Measurements from ENCODE around the gene PPP1R13L. TPM values are rescaled to one million over a fixed set of nuclear protein-coding genes. Genes with fewer than 3 reads are reported as not detected.

Gene PPP1R13L
- total RNA-seq, 4 donors from 2014 or later = 28.5 to 298 (median 44.4) TPM

DNA sequence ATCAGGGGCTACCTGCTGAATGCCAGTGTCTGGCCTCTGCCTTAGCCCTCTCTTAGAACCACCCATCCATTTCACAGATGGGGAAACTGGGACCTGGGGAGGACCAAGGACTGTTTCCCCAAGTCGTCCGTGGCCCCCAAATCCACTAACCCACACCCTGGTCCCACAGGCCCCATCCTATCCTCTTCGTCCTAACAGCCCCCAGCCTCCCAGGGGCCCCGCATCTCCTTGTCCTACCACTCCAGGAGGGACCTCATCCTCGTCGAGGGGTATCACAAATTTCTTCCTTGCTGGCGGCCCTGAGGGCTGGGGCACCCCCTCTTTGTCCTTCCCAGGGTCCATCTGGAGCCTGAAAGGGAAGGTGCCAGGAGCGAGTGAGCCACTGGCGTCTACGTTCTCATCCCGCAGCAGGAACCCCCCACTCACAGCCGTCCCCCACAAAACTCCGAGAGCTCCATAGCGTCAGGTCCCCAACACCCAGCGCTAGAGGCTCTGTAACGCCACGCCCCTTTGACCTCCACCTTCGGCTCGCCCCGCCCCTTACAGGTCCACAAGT lies 18.2 kb upstream of the PPP1R13L start:
- Histone ChIP-seq H3K4me3 (peak overlapping the region; percentile 12 to 65 (median 44)), H3K36me3 (no peaks in the 10 kb centered on the region), H3K4me1 (peaks cover 8 to 40% (median 22%) of the 10 kb centered on the region in 4 donors), H3K27ac (peak overlapping the region; percentile 89 to 93 (median 91)), H3K9me3 (no peaks in the 10 kb centered on the region), H3K27me3 (peaks cover 6% of the 10 kb centered on the region)
- 15 to 50% methylated on average over 2 to 20 of the region's 20 CpGs for WGBS, 2 donors (ENCODE audit: low coverage in 1 of 2)
- in situ Hi-C loops (cut with MboI; ENCODE audit: low pct_ligation_motif_present in 1 of 4, low pct_unique_long_range_greater_than_20kb in 1 of 4, low sequenced_read_pairs in 3 of 4) = no loop called here
- intact Hi-C loops (cut with DNase I; ENCODE audit: low total_unique reads) = no loop called here
- TF ChIP-seq, protein P1, sequence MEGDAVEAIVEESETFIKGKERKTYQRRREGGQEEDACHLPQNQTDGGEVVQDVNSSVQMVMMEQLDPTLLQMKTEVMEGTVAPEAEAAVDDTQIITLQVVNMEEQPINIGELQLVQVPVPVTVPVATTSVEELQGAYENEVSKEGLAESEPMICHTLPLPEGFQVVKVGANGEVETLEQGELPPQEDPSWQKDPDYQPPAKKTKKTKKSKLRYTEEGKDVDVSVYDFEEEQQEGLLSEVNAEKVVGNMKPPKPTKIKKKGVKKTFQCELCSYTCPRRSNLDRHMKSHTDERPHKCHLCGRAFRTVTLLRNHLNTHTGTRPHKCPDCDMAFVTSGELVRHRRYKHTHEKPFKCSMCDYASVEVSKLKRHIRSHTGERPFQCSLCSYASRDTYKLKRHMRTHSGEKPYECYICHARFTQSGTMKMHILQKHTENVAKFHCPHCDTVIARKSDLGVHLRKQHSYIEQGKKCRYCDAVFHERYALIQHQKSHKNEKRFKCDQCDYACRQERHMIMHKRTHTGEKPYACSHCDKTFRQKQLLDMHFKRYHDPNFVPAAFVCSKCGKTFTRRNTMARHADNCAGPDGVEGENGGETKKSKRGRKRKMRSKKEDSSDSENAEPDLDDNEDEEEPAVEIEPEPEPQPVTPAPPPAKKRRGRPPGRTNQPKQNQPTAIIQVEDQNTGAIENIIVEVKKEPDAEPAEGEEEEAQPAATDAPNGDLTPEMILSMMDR (IDR thresholded peaks at IDR 0.05) = no peak
- TF ChIP-seq POLR2AphosphoS5 (IDR thresholded peaks at IDR 0.05) (no peak), EP300 (IDR thresholded peaks at IDR 0.05; ENCODE audit: low read depth) (no peak), POLR2A (IDR thresholded peaks at IDR 0.05) (no peak)
- DNase-seq = peak; percentile 99

DNA sequence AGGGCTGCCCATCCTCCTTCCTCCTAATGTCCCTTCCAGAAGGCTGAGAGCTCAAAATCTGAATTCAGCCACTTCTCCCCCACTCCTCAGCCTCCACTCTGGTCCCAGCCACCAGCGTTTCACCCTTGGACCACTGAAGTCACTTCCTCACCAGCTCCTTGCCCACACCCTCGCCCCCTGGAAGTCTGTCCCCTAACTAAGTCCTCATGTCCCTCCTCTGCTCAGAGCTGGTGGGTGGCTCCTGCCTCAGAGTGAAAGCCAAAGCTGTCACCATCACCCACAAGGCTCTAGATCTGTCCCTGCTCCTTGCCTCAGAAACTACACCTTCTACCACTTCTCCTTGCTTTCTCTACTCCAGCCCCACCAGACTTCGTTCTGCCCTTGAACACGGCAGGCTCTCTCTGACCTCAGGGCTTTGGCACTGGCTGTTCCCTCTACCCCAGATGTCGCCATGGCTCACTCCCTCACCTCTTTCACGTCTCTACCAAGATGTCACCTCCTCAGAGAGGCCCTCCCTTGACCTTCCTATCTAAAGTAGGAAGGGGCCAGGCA lies 17.2 kb upstream of the PPP1R13L start:
- Histone ChIP-seq H3K36me3 (no peaks in the 10 kb centered on the region), H3K9me3 (no peaks in the 10 kb centered on the region), H3K4me1 (peaks cover 8 to 35% (median 17%) of the 10 kb centered on the region in 4 donors), H3K27ac (no peak overlapping the region), H3K27me3 (no peaks in the 10 kb centered on the region), H3K4me3 (no peak overlapping the region)
- 76 to 83% methylated on average over 4 to 6 of the region's 6 CpGs for WGBS, 2 donors (ENCODE audit: low coverage in 1 of 2)
- in situ Hi-C loops (cut with MboI; ENCODE audit: low pct_ligation_motif_present in 1 of 4, low pct_unique_long_range_greater_than_20kb in 1 of 4, low sequenced_read_pairs in 3 of 4) (no loop called here), intact Hi-C loops (cut with DNase I; ENCODE audit: low total_unique reads) (no loop called here)
- TF ChIP-seq POLR2A (IDR thresholded peaks at IDR 0.05) (no peak), EP300 (IDR thresholded peaks at IDR 0.05; ENCODE audit: low read depth) (no peak), POLR2AphosphoS5 (IDR thresholded peaks at IDR 0.05) (no peak)
- TF ChIP-seq, protein P1 (IDR thresholded peaks at IDR 0.05) = no peak
- no peak for DNase-seq

DNA sequence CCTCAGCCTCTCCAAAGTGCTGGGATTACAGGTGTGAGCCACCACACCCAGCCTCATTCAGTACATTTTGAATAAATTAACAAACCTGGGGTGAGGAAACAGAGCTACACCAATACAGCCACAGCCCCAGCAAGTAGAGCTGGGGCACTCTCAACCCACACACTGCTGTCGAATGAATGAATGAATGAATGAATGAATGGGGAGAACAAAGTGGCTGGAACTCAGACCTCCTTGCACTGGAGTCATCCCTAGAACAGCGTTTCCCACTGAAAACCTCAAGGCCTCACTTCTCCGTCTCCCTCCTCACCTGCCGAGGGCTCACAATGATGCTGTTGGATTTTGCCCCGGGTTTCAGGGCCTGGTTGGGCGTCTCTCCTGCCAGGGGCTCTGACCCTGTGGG lies 16.0 kb upstream of the PPP1R13L start:
- Histone ChIP-seq H3K36me3 (no peaks in the 10 kb centered on the region), H3K27me3 (no peaks in the 10 kb centered on the region), H3K4me1 (peaks cover 8 to 35% (median 19%) of the 10 kb centered on the region in 4 donors), H3K4me3 (no peak overlapping the region), H3K9me3 (no peaks in the 10 kb centered on the region), H3K27ac (no peak overlapping the region)
- intact Hi-C loops (cut with DNase I; ENCODE audit: low total_unique reads) = no loop called here
- in situ Hi-C loops (cut with MboI; ENCODE audit: low pct_ligation_motif_present in 1 of 4, low pct_unique_long_range_greater_than_20kb in 1 of 4, low sequenced_read_pairs in 3 of 4) = no loop called here
- TF ChIP-seq EP300 (IDR thresholded peaks at IDR 0.05; ENCODE audit: low read depth) = no peak
- TF ChIP-seq, protein P1 (IDR thresholded peaks at IDR 0.05) = no peak
- no peak for TF ChIP-seq POLR2A (IDR thresholded peaks at IDR 0.05)
- TF ChIP-seq POLR2AphosphoS5 (IDR thresholded peaks at IDR 0.05) = no peak
- no peak for DNase-seq
- WGBS, 2 donors (ENCODE audit: low coverage in 1 of 2) = 85% methylated on average over 6 of the region's 6 CpGs; no CpG with 5 or more reads in 1 of the 2 donors

GRCh38 chr19:45420356-45420755 lies 15.5 kb upstream of the PPP1R13L start:
- no peak overlapping the region for H3K4me3 ChIP-seq
- H3K9me3 ChIP-seq = no peaks in the 10 kb centered on the region
- H3K27ac ChIP-seq = no peak overlapping the region
- no peaks in the 10 kb centered on the region for H3K27me3 ChIP-seq
- no peaks in the 10 kb centered on the region for H3K36me3 ChIP-seq
- DNase-seq = no peak
- TF ChIP-seq POLR2A (IDR thresholded peaks at IDR 0.05) (no peak), EP300 (IDR thresholded peaks at IDR 0.05; ENCODE audit: low read depth) (no peak), POLR2AphosphoS5 (IDR thresholded peaks at IDR 0.05) (no peak)
- TF ChIP-seq, protein P1 (IDR thresholded peaks at IDR 0.05) = no peak
- intact Hi-C loops (cut with DNase I; ENCODE audit: low total_unique reads) = no loop called here
- 86 to 92% methylated on average over 7 to 10 of the region's 10 CpGs for WGBS, 2 donors (ENCODE audit: low coverage in 1 of 2)
- peaks cover 8 to 33% (median 19%) of the 10 kb centered on the region in 4 donors for H3K4me1 ChIP-seq
- in situ Hi-C loops (cut with MboI; ENCODE audit: low pct_ligation_motif_present in 1 of 4, low pct_unique_long_range_greater_than_20kb in 1 of 4, low sequenced_read_pairs in 3 of 4) = no loop called here
